Activated CD8-positive, alpha-beta memory T cell treated with anti-CD3 and anti-CD28 coated beads, Interleukin-2, amount 50 U/mL, for 4 hours (primary cell): ENCODE data around the gene CRY2.

Experiments used
- DNase-seq: peaks from one replicate; pipeline ENCODE4 v3.0.0-alpha.2; 2020

CRY2 gene

GRCh38 chr11:45848654-45849081 lies 1.4 kb downstream of the CRY2 start:
- DNase-seq, result no peak

GRCh38 chr11:45850446-45850845 lies 3.2 kb downstream of the CRY2 start:
- DNase-seq, result no peak

GRCh38 chr11:45851228-45851627 lies 4.0 kb downstream of the CRY2 start:
- no peak for DNase-seq

- no peak for DNase-seq
Measured at GRCh38 chr11:45852018-45852711, 4.9 kb downstream of the CRY2 start.

GRCh38 chr11:45852712-45853101 lies 5.4 kb downstream of the CRY2 start:
- DNase-seq, result no peak

GRCh38 chr11:45853332-45854219 lies 6.3 kb downstream of the CRY2 start:
- no peak for DNase-seq

- no peak for DNase-seq
Measured at GRCh38 chr11:45855308-45855707, 8.0 kb downstream of the CRY2 start.

- DNase-seq, result no peak
Measured at GRCh38 chr11:45856044-45856468, 8.8 kb downstream of the CRY2 start.

GRCh38 chr11:45857961-45858474 lies 10.7 kb downstream of the CRY2 start:
- DNase-seq, result no peak

- DNase-seq, result no peak
Measured at GRCh38 chr11:45858751-45859398, 11.6 kb downstream of the CRY2 start.

GRCh38 chr11:45859661-45860140 lies 12.4 kb downstream of the CRY2 start:
- no peak for DNase-seq

GRCh38 chr11:45860348-45860747 lies 13.1 kb downstream of the CRY2 start:
- no peak for DNase-seq

- DNase-seq, result no peak
Measured at GRCh38 chr11:45860764-45861510, 13.7 kb downstream of the CRY2 start.

- DNase-seq, result no peak
Measured at GRCh38 chr11:45864041-45864440, 16.8 kb downstream of the CRY2 start.

- DNase-seq, result no peak
Measured at GRCh38 chr11:45869551-45869950, 22.3 kb downstream of the CRY2 start.

- DNase-seq, result no peak
Measured at GRCh38 chr11:45870706-45871105, 23.4 kb downstream of the CRY2 start.

GRCh38 chr11:45871638-45872037 lies 24.4 kb downstream of the CRY2 start:
- DNase-seq, result no peak

- DNase-seq, result no peak
Measured at GRCh38 chr11:45872651-45873356, 25.5 kb downstream of the CRY2 start.

GRCh38 chr11:45876401-45876800 lies 29.1 kb downstream of the CRY2 start:
- no peak for DNase-seq

- no peak for DNase-seq
Measured at GRCh38 chr11:45877221-45877620, 29.9 kb downstream of the CRY2 start.

- no peak for DNase-seq
Measured at GRCh38 chr11:45877845-45878244, 30.6 kb downstream of the CRY2 start.
